ENCODE results near the gene TCP11L1. TPM values are rescaled to one million over a fixed set of nuclear protein-coding genes. Genes with fewer than 3 reads are reported as not detected.
"Not testable (repeated sequence)": the region's sequence is repeated elsewhere in the genome, so short reads cannot be mapped to it uniquely, and the experiment has no call there.

The TCP11L1 gene
- total RNA-seq, 4 donors from 2014 or later, result 28.9 to 98.4 (median 78.4) TPM

DNA sequence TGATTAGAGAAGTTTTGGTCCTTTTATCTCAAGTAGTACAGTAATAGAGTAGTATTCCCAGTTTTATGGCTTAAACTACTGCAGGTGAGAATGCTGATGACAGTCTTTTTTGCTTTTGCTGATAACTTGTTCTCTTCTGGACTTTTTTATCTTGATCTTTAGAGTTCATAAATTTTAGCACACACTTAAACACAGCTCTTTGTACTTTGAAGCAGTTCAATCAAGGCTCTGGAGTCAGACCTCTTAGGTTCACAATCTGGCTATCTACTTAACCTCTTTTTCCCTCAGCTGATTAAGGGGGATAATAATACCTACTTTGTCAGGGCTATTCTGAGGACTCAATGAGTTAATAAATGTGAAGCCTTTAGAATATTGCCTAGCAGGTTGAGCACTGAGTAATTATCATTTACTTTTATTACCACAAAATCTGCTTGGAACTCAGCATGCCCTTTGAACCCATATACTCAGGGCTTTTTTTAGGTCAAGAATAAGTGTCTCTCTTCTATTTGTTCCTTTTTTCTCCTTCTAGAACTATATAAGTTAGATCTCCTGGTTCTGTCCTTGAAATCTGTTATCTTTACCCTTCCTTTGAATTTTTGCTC, 70.0 kb downstream of the TCP11L1 start:
- H3K9me3 ChIP-seq, result no peaks in the 10 kb centered on the region
- H3K4me3 ChIP-seq, result no peak overlapping the region
- H3K27ac ChIP-seq, result no peak overlapping the region
- DNase-seq, result no peak
- no peaks in the 10 kb centered on the region for H3K27me3 ChIP-seq
- TF ChIP-seq POLR2A (IDR thresholded peaks at IDR 0.05), result no peak
- TF ChIP-seq, protein P1, sequence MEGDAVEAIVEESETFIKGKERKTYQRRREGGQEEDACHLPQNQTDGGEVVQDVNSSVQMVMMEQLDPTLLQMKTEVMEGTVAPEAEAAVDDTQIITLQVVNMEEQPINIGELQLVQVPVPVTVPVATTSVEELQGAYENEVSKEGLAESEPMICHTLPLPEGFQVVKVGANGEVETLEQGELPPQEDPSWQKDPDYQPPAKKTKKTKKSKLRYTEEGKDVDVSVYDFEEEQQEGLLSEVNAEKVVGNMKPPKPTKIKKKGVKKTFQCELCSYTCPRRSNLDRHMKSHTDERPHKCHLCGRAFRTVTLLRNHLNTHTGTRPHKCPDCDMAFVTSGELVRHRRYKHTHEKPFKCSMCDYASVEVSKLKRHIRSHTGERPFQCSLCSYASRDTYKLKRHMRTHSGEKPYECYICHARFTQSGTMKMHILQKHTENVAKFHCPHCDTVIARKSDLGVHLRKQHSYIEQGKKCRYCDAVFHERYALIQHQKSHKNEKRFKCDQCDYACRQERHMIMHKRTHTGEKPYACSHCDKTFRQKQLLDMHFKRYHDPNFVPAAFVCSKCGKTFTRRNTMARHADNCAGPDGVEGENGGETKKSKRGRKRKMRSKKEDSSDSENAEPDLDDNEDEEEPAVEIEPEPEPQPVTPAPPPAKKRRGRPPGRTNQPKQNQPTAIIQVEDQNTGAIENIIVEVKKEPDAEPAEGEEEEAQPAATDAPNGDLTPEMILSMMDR (IDR thresholded peaks at IDR 0.05), result no peak
- H3K36me3 ChIP-seq, result peaks cover 0 to 8% (median 0%) of the 10 kb centered on the region in 3 donors
- peaks cover 0 to 10% (median 0%) of the 10 kb centered on the region in 4 donors for H3K4me1 ChIP-seq

DNA sequence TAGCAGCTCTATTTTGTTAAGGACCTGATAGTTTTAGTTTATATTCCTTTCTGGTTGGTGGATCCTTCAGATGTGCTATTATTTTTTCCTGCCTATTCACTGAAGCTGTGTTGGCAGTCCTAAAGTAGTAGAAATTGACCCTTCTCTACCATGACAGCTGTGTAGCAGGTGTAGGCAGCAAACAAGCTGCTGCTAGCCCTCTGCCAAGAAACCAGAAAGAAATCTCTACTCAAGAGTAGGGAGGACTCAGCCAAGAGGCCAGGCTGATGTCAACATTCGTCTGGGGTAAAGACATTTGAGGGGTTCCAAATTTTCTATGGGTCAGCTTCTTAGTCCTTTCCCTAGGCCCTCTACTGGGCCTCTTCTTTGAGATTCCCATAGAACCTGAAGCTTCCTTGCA, 70.7 kb downstream of the TCP11L1 start:
- H3K27me3 ChIP-seq, result no peaks in the 10 kb centered on the region
- peaks cover 0 to 10% (median 0%) of the 10 kb centered on the region in 4 donors for H3K4me1 ChIP-seq
- no peak overlapping the region for H3K4me3 ChIP-seq
- no peak for DNase-seq
- no peak overlapping the region for H3K27ac ChIP-seq
- no peaks in the 10 kb centered on the region for H3K9me3 ChIP-seq
- H3K36me3 ChIP-seq, result peaks cover 0 to under 1% (median 0%) of the 10 kb centered on the region in 3 donors
- TF ChIP-seq POLR2A (IDR thresholded peaks at IDR 0.05), result no peak
- TF ChIP-seq, protein P1 (IDR thresholded peaks at IDR 0.05), result no peak

DNA sequence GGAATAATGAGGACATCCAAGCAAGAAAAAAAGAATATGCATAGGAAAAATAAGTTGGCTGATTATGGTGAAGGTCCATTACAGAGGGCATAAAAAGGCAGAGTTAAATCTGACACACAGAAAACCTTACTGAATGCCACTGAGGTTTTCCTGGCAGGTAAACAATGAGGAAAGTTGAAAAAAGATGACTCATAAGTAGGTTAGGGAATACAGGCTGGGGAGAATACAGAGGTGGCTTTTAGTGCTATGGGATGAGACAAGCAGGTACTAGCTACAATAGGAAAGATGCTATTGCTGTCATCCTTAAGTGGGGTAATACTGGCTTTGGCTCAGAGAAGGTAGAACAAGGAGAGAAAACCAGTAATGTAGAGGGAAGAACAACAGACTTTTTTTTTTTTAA, 77.2 kb downstream of the TCP11L1 start:
- no peaks in the 10 kb centered on the region for H3K27me3 ChIP-seq
- TF ChIP-seq, protein P1 (IDR thresholded peaks at IDR 0.05), result no peak
- no peak for TF ChIP-seq POLR2A (IDR thresholded peaks at IDR 0.05)
- no peaks in the 10 kb centered on the region for H3K36me3 ChIP-seq
- no peaks in the 10 kb centered on the region for H3K9me3 ChIP-seq
- no peaks in the 10 kb centered on the region for H3K4me1 ChIP-seq
- no peak overlapping the region for H3K4me3 ChIP-seq
- no peak overlapping the region for H3K27ac ChIP-seq
- no peak for DNase-seq

DNA sequence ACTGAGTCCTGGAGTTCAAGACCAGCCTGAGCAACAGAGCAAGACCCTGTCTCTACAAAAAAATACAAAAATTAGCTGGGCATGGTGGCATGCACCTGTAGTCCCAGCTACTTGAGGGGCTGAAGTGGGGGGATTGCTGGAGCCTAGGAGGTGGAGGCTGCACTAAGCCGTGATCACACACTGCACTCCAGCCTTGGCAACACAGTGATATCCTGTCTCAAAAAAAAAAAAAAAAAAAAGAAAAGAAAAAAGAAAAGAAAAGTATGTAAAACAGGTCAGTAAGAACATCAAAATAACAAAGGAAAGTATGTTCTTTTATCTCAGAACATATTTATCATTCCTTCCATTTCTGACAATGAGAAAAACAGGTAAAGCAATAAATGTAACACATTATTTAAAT, 83.3 kb downstream of the TCP11L1 start:
- H3K9me3 ChIP-seq, H3K27me3 ChIP-seq, H3K36me3 ChIP-seq, DNase-seq, H3K27ac ChIP-seq, H3K4me1 ChIP-seq, H3K4me3 ChIP-seq: not testable (repeated sequence)

Small RNA genes within 50 kb of the gene (small RNA-seq; reads per million reads assigned to genes)
- 0 reads per million in 2 donors for gene RF00019

Other genes with a start within 250 kb of the TCP11L1 start
- gene CCDC73, start 244.9 kb upstream of the TCP11L1 start, total RNA-seq, result not detected
- 10 to 100 TPM in 2 of 4 donors, 1 to 10 TPM in 2; 3.3 to 16.1 (median 9.8) TPM for gene PRRG4, start 209.6 kb upstream of the TCP11L1 start, total RNA-seq
- 100 to 1,000 TPM in 1 of 4 donors, 10 to 100 TPM in 3; 17.7 to 111 (median 21.9) TPM for gene QSER1, start 146.8 kb upstream of the TCP11L1 start, total RNA-seq
- gene DEPDC7, start 23.7 kb upstream of the TCP11L1 start, total RNA-seq, result 10 to 100 TPM in 3 of 4 donors, 1 to 10 TPM in 1; 3.3 to 76.2 (median 36.9) TPM
- gene CSTF3, start 121.9 kb downstream of the TCP11L1 start, total RNA-seq, result 10 to 100 TPM; 18.5 to 28.9 (median 19.4) TPM
- 100 to 1,000 TPM in 1 of 4 donors, 10 to 100 TPM in 3; 87.8 to 123 (median 97.8) TPM for gene HIPK3, start 217.8 kb downstream of the TCP11L1 start, total RNA-seq